C1 segment of cervical spinal cord (tissue), 14 donors: Measurements from ENCODE around the gene TMEM79.

ENCODE experiments used
- DNase-seq, 14 donors: peaks; one replicate each; lab custom pipeline; 2025; lab: John Stamatoyannopoulos, UW

TMEM79 gene

GRCh38 chr1:156262461-156263287 is 21.5 kb upstream of the TMEM79 start:
- DNase-seq = no peak

DNA sequence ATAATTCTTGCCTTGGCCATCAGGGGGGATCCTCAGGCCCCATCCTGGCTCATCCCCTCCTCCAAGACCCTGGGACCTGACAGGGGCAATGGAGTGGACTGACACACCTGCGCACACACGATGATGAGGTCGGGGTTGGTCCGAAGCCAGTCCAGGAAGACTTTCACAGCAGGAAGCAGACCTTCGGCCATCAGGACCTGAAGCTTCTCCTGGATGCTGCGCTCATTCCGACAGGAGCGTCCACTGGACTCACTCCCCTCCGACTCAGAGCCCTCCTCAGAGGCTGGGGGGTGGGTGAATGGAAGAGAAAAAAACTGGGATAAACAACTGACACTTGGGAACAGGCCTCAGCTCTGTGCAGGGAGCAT is 20.9 kb upstream of the TMEM79 start:
- no peak for DNase-seq

- no peak for DNase-seq
Observed at GRCh38 chr1:156266051-156266450, 18.1 kb upstream of the TMEM79 start.

DNA sequence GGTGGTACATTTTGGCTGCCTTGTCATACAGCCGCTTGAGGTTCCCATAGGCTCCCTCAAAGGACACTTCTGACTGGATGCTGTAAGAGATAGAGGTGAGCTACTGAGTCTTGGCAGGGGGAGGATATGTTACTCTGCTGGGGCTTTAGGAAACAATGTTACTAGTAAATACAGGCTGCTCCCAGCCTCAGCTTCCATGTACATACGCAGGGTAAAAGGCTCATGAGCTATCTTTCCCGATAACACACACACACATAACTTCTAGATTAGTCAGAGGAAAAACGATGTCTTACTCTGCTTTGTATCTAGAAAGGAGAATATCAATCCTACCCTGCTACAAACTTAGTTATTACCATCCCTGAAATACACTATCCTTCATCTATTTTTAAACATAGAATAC is 15.8 kb upstream of the TMEM79 start:
- DNase-seq = no peak

DNA sequence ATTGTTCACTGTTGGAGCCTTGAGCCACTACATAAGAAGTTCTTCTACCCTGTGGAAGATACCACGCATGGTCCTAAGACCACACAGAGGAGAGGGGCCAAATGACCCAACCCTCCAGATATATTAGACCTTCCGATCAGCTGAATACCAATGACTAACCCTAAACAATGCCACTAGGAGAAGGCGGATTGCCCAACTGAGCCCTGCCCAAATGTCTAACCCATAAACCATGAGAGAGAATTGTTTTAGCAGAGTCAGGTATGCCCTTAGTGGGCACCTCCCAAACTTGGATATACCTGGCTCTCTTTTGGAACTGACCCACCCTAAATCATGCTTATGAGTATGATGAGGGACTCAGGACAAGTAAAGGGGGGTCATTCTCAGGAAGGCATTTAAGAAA is 13.8 kb upstream of the TMEM79 start:
- no peak for DNase-seq

DNA sequence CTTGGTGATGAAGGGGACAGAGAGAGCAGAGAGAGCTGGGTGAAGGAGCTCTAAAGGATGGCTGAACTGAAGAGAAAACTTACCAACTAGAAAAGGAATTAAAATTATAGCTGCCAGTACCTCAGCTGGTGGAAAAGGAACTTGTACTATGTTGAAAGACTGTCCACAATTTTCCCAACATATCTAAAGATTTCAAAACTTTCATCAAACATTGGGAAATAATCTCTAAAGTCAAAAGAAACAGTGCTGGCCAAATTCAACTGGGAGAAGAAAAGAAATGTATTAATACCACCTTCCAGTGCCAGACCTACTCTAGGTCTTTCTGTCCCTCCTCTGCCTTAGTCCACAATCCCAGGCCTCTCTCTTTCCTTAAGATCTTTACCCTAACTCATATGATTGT is 7.6 kb upstream of the TMEM79 start:
- DNase-seq = no peak

DNA sequence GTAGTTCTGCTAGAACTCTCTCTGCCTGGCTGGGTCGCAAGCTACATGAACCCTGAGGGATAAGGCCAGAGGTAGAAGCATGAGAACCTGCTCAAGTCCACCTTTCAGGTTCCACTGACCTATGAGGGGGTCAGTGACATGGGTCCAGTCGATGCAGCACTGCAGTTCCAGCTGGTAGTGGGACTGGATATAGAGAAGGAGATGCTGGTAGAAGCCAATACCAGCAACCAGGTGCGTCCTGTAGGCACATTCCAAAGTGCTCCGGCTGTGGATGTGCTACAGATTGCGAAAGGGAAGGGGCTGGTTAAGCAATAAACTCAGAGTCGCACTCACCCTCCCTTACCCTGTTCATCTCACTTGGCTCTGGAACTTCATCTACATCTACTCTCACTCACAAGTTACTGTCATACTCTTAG is 7.2 kb upstream of the TMEM79 start:
- DNase-seq = no peak

- DNase-seq = no peak
Observed at GRCh38 chr1:156279837-156280236, 4.3 kb upstream of the TMEM79 start.

- no peak for DNase-seq
Observed at GRCh38 chr1:156281281-156281680, 2.8 kb upstream of the TMEM79 start.

DNA sequence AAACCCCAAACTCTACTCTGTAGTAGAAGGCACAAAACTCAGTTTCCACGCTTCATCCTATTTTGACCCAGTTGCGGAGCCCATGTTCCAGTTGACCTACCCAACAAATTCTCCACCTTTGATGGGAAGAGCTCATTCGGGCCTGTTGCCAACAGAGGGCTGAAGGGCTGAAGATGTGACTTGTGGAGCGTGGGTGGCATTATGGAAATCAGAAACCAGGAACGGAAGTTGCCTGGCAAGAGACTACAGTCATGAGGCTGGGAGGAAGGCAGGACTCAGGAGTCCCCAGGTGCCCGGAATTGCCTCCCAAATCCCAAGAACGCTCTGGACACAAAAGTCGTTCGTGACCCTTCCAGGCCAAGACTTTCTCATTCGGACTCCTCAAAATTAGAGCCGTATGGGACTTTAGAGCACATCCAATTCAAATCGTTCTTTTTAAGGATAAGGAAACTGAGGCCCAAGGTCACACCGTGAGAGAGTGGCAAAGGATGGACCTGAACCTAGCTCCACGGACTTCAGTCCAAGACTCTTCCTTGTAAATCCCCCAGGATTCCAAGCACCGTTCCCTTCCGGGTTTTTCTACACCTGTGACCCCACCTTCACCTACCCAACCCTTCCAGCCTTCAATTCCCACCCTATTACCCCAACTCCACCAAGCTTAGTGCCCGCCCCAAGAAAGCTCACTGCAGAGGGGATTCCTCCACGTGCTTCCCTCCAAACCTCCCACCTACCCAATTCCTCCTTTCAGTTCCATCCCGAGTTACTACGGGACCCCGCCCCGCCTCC is 2.2 kb upstream of the TMEM79 start:
- DNase-seq = peak in 2 of 14 donors; percentile 61

DNA sequence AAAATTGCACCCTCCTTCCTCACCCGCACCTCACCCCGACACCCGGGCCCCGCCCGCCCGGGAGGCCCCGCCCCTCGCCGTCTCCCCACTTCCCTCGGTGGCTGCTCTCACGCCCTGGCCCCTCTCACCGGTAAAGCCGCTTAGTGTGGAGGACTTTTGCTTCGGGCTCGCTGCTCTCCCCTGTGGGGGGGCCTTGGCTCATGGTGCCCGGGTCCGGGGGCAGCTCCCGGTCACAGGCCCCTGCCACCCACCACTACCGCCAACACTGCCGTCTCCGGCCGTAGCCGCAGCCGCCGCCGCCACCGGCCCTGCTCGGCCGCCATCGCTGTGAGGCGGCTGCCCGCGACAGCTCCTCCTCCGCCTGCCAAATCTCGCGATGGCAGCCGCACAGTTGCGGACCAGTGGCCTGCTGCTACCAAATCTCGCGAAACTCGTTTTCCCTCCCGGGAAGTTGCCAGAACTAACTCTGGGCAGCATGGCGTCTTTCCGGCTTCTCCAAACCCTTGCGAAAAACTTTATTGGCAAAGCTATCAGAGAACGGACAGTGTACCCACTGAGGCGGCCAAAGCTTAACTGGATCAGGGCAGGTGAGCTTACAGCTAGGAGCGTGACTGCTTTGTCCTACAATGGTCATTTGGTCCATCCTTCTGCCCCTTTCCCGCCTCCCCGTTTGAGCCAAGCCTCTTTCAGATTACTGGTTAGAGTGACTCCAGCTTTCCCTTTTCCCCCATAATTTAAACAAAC is 1.5 kb upstream of the TMEM79 start, which contains the start of gene SMG5:
TSS of gene SMG5 (minus strand) at position 347 of the 744 bp plus-strand sequence. CDS start at position 202, 145 bp downstream.
- DNase-seq = peak; percentile 52 to 95 (median 89)

DNA sequence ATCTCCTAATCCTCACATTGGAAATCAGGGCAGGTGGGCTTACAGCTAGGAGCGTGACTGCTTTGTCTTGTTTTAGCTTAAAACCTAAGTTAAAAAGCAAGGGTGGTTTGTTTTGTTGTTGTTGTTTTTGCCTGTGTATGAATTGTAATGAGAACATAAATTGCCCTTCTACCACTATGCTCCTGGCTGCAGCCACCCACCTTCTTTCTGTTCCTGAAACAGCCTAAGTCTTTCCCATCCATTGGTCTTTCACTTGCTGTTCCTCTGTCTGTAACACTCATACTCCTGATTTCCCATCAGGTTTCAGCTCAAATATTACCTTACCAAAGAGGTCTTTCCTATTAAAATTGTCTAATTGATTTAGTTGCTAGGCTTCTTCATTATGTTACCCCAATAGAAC is 604 bp upstream of the TMEM79 start:
- DNase-seq = no peak

DNA sequence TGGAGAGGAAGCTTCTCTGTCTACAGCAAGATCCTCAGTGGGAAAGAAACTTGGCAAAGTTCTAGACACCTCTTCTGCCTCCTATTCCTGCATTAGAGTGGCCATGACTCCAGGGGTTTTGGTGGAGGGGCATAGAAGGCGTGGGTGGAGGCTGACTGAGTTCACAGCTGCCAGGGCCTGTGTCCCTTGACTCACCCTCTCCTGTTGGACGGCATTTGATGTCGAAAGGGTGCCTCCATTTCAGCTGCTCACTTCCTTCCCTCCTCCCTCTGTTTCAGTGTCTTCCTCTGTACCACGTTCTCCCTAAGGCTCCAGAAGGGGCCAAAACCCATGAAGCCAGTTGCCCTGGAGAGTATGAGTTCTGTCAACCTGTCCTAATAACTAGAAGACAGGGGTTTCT is 632 bp downstream of the TMEM79 start:
- no peak for DNase-seq

- no peak for DNase-seq
Observed at GRCh38 chr1:156285437-156285836, 1.3 kb downstream of the TMEM79 start.

GRCh38 chr1:156286061-156286460 is 1.9 kb downstream of the TMEM79 start:
- no peak for DNase-seq

DNA sequence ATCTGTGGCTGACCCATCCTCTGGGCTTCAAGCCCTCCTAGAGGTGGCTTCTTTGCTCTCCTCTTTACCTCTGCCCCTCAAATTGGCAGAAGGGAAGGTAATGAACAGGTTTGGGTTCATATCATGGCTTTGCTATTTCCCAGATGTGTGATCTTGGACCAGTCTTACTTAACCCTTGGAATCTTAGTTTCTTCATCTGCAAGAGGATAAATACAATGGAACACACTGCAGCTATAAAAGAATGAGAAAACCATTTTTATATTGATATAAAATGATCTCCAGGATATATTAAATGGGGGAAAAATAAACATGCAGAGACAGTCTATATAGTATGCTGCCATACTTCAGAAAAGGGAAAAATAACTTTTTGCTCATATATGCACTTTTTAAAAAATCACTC is 5.7 kb downstream of the TMEM79 start:
- no peak for DNase-seq

DNA sequence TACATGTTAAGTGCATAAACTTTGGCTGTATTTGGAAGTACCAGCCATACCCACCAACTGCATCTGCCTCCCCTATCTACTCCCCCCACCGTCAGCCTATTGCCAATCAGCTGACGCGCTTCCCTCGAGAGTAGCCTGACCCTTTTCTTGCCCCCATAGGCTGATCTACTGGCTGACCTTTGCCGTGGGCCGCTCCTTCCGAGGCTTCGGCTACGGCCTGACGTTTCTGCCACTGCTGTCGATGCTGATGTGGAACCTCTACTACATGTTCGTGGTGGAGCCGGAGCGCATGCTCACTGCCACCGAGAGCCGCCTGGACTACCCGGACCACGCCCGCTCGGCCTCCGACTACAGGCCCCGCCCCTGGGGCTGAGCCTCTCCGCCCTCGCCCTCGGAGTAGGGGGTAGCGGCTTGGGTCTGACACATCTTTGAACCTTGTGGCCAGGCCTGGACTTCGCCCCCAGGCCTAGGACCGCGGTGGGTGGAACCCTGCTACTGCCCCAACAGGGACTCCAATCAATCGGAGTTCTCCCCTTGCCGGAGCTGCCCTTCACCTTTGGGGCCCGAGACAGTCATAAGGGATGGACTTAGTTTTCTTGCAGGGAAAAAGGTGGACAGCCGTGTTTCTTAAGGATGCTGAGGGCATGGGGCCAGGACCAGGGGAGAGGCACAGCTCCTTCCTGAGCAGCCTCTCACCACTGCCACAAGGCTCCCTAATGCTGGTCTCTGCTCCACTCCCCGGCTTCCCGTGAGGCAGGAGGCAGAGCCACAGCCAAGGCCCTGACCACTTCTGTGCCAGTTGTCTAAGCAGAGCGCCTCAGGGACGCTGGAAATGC is 7.3 kb downstream of the TMEM79 start:
- peak; percentile 18 to 83 (median 68) for DNase-seq

GRCh38 chr1:156293098-156293434 is 8.9 kb downstream of the TMEM79 start:
- DNase-seq = no peak

DNA sequence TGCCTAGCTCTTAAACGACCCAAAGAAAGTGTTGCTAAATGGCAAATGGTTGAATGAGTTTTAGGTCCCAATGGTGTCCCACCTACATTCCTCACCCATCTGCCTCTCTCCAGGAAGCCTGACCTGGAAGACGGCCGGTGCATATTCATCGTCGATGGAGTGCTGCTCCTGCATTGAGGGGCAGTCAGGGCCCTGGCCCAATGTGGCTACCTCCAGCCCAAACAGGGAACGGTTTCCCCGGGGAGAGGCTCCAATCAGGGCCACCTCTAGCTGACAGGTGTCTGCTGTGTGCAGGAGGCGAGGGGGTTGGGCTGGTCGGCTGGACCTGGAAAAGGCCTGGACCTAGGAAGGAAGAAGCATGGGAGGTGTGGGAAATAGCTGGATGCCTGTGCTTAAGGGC is 9.8 kb downstream of the TMEM79 start:
- DNase-seq = no peak

DNA sequence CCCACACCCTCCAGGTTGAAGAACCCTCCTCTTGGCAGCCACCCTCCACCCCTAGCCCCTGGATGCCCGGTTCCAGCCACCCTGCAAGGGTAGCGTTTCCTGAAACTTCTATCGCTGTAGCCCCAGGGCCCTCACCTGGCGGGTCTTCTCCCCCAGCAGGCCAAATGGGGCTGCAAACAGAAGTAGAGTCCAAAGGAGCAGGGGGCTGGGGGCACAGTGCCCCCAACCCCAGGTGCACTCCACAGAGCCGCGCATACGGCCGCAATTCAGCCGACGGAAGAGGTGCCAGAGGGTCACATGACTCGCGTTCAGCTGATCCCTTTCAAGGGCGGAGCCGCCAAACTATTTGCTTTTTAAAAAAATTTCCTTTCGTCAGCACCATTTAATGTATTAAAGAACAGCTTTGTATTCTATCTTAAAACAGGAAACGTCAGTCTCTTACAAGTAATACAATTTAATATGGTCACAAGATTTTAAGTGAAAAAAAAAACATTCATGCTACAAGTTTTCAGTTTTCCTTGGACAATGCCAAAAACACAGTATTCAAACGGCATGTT is 11.3 kb downstream of the TMEM79 start, which contains the start of gene GLMP:
TSS of gene GLMP (minus strand) at position 289 of the 557 bp plus-strand sequence. CDS start at position 255, 34 bp downstream.
- peak in 10 of 14 donors; percentile 13 to 46 (median 28) for DNase-seq

- DNase-seq = no peak
Observed at GRCh38 chr1:156298852-156299357, 14.8 kb downstream of the TMEM79 start, which contains the start of gene VHLL. Gene VHLL, minus strand, starts transcription at chr1:156299307. Its CDS starts 118 bp downstream, at chr1:156299189.
